ENCODE results near the gene TANK. TPM values are rescaled to one million over a fixed set of nuclear protein-coding genes. Genes with fewer than 3 reads are reported as not detected.
"Not testable (repeated sequence)": the region's sequence is repeated elsewhere in the genome, so short reads cannot be mapped to it uniquely, and the experiment has no call there.

The TANK gene
- polyA plus RNA-seq, 3 donors: 60.3 to 68.3 (median 65.9) TPM

GRCh38 chr2:161132384-161132783, 27.8 kb upstream of the TANK start:
- DNase-seq (ENCODE audit: low read depth in 3 of 3, low spot score in 2 of 3): not testable (repeated sequence)

GRCh38 chr2:161133366-161133765, 26.9 kb upstream of the TANK start:
- no peak for DNase-seq (ENCODE audit: low read depth in 3 of 3, low spot score in 2 of 3)

GRCh38 chr2:161134547-161135518, 25.4 kb upstream of the TANK start:
- DNase-seq (ENCODE audit: low read depth in 3 of 3, low spot score in 2 of 3): no peak

GRCh38 chr2:161135951-161136593, 24.2 kb upstream of the TANK start:
- DNase-seq (ENCODE audit: low read depth in 3 of 3, low spot score in 2 of 3): no peak

GRCh38 chr2:161136696-161137324, 23.4 kb upstream of the TANK start:
- DNase-seq (ENCODE audit: low read depth in 3 of 3, low spot score in 2 of 3): no peak

- no peak for DNase-seq (ENCODE audit: low read depth in 3 of 3, low spot score in 2 of 3)
Observed at GRCh38 chr2:161138429-161138828, 21.8 kb upstream of the TANK start.

GRCh38 chr2:161139098-161139987, 20.9 kb upstream of the TANK start:
- no peak for DNase-seq (ENCODE audit: low read depth in 3 of 3, low spot score in 2 of 3)

- DNase-seq (ENCODE audit: low read depth in 3 of 3, low spot score in 2 of 3): no peak
Observed at GRCh38 chr2:161141033-161141432, 19.2 kb upstream of the TANK start.

GRCh38 chr2:161146209-161146775, 13.9 kb upstream of the TANK start:
- DNase-seq (ENCODE audit: low read depth in 3 of 3, low spot score in 2 of 3): no peak

- no peak for DNase-seq (ENCODE audit: low read depth in 3 of 3, low spot score in 2 of 3)
Observed at GRCh38 chr2:161146996-161147395, 13.2 kb upstream of the TANK start.

GRCh38 chr2:161147856-161148255, 12.4 kb upstream of the TANK start:
- no peak for DNase-seq (ENCODE audit: low read depth in 3 of 3, low spot score in 2 of 3)

- no peak for DNase-seq (ENCODE audit: low read depth in 3 of 3, low spot score in 2 of 3)
Observed at GRCh38 chr2:161150704-161151103, 9.5 kb upstream of the TANK start.

GRCh38 chr2:161152302-161152701, 7.9 kb upstream of the TANK start:
- no peak for DNase-seq (ENCODE audit: low read depth in 3 of 3, low spot score in 2 of 3)

- no peak for DNase-seq (ENCODE audit: low read depth in 3 of 3, low spot score in 2 of 3)
Observed at GRCh38 chr2:161158882-161159281, 1.3 kb upstream of the TANK start.

GRCh38 chr2:161159456-161160225, 587 bp upstream of the TANK start:
- peak in 1 of 3 donors; percentile 16 for DNase-seq (ENCODE audit: low read depth in 3 of 3, low spot score in 2 of 3)

- DNase-seq (ENCODE audit: low read depth in 3 of 3, low spot score in 2 of 3): no peak
Observed at GRCh38 chr2:161161074-161161706, 962 bp downstream of the TANK start.

GRCh38 chr2:161163440-161163839, 3.2 kb downstream of the TANK start:
- DNase-seq (ENCODE audit: low read depth in 3 of 3, low spot score in 2 of 3): no peak

GRCh38 chr2:161164161-161164560, 3.9 kb downstream of the TANK start:
- no peak for DNase-seq (ENCODE audit: low read depth in 3 of 3, low spot score in 2 of 3)

- no peak for DNase-seq (ENCODE audit: low read depth in 3 of 3, low spot score in 2 of 3)
Observed at GRCh38 chr2:161165266-161165665, 5.0 kb downstream of the TANK start.
